Measurements from ENCODE around the gene OPN4. TPM values are rescaled to one million over a fixed set of nuclear protein-coding genes. Genes with fewer than 3 reads are reported as not detected.

OPN4 gene
- total and polyA plus RNA-seq, 2 donors, result under 0.01 to 0.09 TPM

DNA sequence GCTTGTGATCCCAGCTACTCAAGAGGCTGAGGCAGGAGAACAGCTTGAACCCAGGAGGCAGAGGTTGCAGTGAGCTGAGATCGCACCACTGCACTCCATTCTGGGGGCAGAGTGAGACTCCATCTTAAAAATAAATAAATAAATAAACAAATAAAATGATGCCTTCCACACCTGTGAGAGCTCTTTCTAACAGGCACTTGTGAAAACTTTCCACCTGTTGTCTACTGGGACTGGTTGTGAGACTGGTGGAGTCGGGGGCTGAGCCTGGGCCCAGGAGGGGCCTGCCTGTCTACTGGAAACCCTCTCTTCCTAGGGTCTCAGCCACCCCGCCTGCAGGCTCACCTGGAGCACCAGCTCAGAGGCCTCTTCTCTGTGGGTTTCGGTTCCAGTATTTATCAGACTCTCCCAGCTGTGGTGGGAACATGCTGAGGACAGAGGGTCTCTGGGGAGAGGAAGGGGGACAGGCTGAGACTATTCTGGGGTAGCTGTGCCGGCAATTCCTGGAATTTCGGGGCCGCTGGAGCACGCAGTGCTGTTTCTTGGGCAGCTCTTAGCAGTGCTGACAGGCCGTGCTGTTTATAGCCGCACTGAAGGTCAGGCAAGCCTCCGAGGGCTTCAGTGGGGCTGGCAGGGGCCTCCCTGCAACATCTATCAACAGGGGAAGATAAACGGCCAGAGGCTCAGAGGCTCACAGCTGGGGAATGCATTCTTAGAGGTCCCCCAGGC, 17.8 kb downstream of the OPN4 start:
- Histone ChIP-seq H3K9me3 (ENCODE audit: control insufficient read depth in 2 of 2, insufficient read depth in 1 of 2, low read length in 1 of 2) (no peaks in the 10 kb centered on the region), H3K4me1 (ENCODE audit: control insufficient read depth in 2 of 2, insufficient read depth in 2 of 2, low read length in 2 of 2) (peaks cover 0 to 2% of the 10 kb centered on the region in 2 donors), H3K4me3 (ENCODE audit: low read length in 2 of 2) (no peak overlapping the region), H3K27me3 (ENCODE audit: control insufficient read depth in 2 of 2, insufficient read depth in 1 of 2, low read length in 1 of 2) (no peaks in the 10 kb centered on the region), H3K36me3 (ENCODE audit: control insufficient read depth in 2 of 2, insufficient read depth in 2 of 2, low read length in 1 of 2) (no peaks in the 10 kb centered on the region), H3K27ac (ENCODE audit: low read depth in 1 of 2, low read length in 1 of 2) (no peak overlapping the region)
- DNase-seq (ENCODE audit: low read depth in 6 of 9, low spot score in 9 of 9), result no peak
- 94% methylated on average over 12 of the region's 12 CpGs for WGBS

DNA sequence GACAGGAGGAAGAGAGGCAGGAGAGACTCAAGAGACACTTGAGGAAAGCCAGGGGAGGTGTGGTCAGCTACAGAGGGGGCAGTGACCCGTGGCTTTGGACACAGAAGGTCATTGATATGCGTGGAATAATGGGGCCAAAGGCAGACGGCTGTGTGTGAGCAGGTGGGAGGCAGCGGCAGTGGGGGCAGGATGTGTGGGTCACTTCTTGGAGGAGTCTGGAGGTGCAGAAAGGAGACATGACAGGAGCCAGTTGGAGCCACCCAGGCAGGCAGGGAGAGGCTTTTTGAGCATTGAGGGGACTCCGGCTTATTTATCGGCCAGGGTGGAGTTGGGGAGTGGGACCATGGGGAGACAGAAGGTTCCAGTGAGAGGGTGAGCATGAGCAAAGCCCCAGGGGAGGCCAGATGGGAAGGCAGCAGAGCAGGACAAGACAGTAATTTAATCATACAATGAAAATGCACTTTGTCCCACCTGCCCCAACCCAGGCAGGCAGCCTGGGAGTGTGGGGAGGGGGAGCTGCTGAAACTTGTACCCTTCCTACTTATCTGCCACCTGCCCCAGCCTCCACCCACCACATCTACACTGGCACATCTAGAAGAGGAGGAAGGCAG, 19.0 kb downstream of the OPN4 start:
- H3K4me3 ChIP-seq (ENCODE audit: low read length in 2 of 2), result no peak overlapping the region
- no peak overlapping the region for H3K27ac ChIP-seq (ENCODE audit: low read depth in 1 of 2, low read length in 1 of 2)
- DNase-seq (ENCODE audit: low read depth in 6 of 9, low spot score in 9 of 9), result no peak
- 83% methylated on average over 6 of the region's 6 CpGs for WGBS
- H3K9me3 ChIP-seq (ENCODE audit: control insufficient read depth in 2 of 2, insufficient read depth in 1 of 2, low read length in 1 of 2), result no peaks in the 10 kb centered on the region
- H3K4me1 ChIP-seq (ENCODE audit: control insufficient read depth in 2 of 2, insufficient read depth in 2 of 2, low read length in 2 of 2), result peaks cover 0 to 2% of the 10 kb centered on the region in 2 donors
- no peaks in the 10 kb centered on the region for H3K36me3 ChIP-seq (ENCODE audit: control insufficient read depth in 2 of 2, insufficient read depth in 2 of 2, low read length in 1 of 2)
- H3K27me3 ChIP-seq (ENCODE audit: control insufficient read depth in 2 of 2, insufficient read depth in 1 of 2, low read length in 1 of 2), result no peaks in the 10 kb centered on the region

DNA sequence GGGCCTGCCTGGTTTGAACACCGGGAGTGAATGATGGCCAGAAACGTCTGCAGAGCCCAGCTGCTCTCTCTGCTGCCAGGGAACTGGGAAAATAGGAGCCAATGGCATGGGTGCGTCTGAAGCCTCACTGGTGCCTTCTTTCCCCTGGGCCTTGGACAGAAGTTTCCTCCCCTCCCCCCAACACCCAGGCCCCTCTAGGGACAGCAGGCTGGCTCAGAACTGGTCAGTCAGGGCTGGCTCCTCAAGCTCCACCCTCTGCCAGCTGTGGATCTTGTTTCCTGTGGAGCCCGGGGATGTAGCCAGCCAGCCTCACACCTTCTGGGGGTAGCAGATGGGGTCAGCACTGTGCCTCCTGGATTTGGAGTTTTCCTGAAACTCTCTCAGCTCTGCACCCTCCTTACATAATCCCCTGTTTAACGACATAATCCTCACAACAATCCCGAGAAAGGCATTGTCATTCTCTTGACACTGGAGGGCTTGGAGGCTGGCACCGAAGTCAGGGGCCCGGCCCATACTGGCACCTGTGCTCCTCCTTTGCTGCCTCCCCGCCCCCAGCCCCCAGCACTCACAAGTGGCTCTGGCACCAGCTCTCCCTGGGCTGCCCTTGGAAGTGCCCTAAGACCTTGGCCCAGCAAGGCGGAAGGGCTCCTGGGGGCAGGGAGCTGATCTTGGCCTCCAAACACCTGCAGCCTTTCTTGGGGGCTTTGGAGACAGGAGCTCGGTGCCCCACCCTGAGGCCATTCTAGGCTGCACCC, 19.7 kb downstream of the OPN4 start:
- no peak for DNase-seq (ENCODE audit: low read depth in 6 of 9, low spot score in 9 of 9)
- no peaks in the 10 kb centered on the region for H3K9me3 ChIP-seq (ENCODE audit: control insufficient read depth in 2 of 2, insufficient read depth in 1 of 2, low read length in 1 of 2)
- H3K4me3 ChIP-seq (ENCODE audit: low read length in 2 of 2), result no peak overlapping the region
- H3K27ac ChIP-seq (ENCODE audit: low read depth in 1 of 2, low read length in 1 of 2), result no peak overlapping the region
- 71% methylated on average over 11 of the region's 11 CpGs for WGBS
- H3K4me1 ChIP-seq (ENCODE audit: control insufficient read depth in 2 of 2, insufficient read depth in 2 of 2, low read length in 2 of 2), result peaks cover 0 to 2% of the 10 kb centered on the region in 2 donors
- H3K36me3 ChIP-seq (ENCODE audit: control insufficient read depth in 2 of 2, insufficient read depth in 2 of 2, low read length in 1 of 2), result no peaks in the 10 kb centered on the region
- H3K27me3 ChIP-seq (ENCODE audit: control insufficient read depth in 2 of 2, insufficient read depth in 1 of 2, low read length in 1 of 2), result no peaks in the 10 kb centered on the region

DNA sequence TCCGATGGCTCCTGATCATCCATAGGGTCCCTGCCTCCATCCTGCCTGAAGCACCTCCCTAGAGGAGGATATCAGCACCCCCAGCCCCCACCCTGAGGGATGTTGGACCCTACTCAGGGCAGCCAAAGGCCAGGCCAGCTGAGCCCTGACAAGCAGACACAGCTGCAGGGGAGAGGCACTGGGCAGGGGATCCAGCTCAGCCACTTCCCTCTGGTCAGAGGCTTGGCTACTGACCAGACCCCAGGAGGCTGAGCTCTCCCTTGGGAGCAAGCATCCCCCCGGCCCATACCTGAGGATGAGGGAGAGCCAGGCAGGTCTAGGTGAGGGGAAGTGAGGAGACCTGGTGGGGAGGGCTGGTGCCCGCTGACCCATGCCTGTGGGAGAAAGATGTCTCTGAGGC, 20.6 kb downstream of the OPN4 start:
- Histone ChIP-seq H3K9me3 (ENCODE audit: control insufficient read depth in 2 of 2, insufficient read depth in 1 of 2, low read length in 1 of 2) (no peaks in the 10 kb centered on the region), H3K27me3 (ENCODE audit: control insufficient read depth in 2 of 2, insufficient read depth in 1 of 2, low read length in 1 of 2) (no peaks in the 10 kb centered on the region), H3K36me3 (ENCODE audit: control insufficient read depth in 2 of 2, insufficient read depth in 2 of 2, low read length in 1 of 2) (no peaks in the 10 kb centered on the region), H3K4me1 (ENCODE audit: control insufficient read depth in 2 of 2, insufficient read depth in 2 of 2, low read length in 2 of 2) (peaks cover 0 to 2% of the 10 kb centered on the region in 2 donors), H3K4me3 (ENCODE audit: low read length in 2 of 2) (no peak overlapping the region), H3K27ac (ENCODE audit: low read depth in 1 of 2, low read length in 1 of 2) (no peak overlapping the region)
- 94% methylated on average over 3 of the region's 3 CpGs for WGBS
- DNase-seq (ENCODE audit: low read depth in 6 of 9, low spot score in 9 of 9), result no peak

DNA sequence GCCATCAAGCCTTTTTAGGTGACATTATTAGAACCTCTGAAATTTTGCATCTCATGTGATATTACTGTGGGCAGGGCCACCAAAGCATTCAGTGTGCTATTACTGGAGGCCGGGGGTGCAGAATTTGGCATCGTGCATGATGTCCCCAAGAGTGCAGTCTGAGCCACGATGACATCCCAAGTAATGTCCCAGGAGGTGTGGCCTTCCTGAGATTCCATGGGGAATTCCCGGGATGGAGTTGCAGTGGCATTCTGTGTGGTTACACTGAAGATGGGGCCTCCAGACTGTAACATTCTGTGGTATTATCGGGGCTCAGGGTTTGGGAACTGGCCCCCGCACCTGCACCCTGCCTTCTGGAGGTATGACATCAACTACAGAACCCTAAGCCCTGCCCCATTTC, 23.0 kb downstream of the OPN4 start:
- H3K4me1 ChIP-seq (ENCODE audit: control insufficient read depth in 2 of 2, insufficient read depth in 2 of 2, low read length in 2 of 2), result peaks cover 0 to under 1% of the 10 kb centered on the region in 2 donors
- DNase-seq (ENCODE audit: low read depth in 6 of 9, low spot score in 9 of 9), result no peak
- H3K27ac ChIP-seq (ENCODE audit: low read depth in 1 of 2, low read length in 1 of 2), result no peak overlapping the region

DNA sequence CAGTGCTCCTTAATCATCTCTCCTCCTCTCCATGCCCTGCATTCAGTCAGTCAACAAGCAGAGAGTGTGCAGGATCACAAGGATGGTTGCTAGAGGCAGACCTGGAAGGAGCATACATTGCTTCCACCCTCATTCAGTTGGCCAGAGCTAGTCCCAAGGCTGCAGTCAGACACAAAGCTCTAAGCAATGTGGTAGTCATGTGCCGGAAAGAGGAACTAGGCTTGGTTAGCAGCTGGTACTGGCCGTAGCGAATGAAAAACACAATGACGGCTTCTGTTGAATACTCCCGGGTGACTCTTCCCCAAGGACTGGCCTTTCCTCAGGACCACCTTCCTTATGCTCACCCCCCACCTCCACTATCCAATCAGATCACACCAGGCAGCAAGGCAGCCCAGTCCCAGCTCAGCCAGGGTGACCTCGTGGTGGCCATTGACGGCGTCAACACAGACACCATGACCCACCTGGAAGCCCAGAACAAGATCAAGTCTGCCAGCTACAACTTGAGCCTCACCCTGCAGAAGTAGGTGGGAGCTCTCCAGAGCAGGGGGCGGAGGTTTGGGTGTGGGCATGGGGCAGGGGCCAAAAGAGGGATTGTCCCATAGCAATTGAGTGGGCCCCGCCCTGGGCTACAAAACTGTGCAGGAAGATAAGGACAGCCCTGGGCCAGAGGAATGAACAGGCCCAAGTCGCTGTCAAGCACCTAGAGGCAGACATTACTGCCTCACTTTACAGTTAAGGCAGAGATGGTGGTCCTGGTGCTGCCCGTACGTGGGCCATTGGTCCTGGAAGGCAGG, 24.8 kb downstream of the OPN4 start:
- Histone ChIP-seq H3K4me3 (ENCODE audit: low read length in 2 of 2) (no peak overlapping the region), H3K27me3 (ENCODE audit: control insufficient read depth in 2 of 2, insufficient read depth in 1 of 2, low read length in 1 of 2) (peaks cover 0 to 6% of the 10 kb centered on the region in 2 donors), H3K9me3 (ENCODE audit: control insufficient read depth in 2 of 2, insufficient read depth in 1 of 2, low read length in 1 of 2) (no peaks in the 10 kb centered on the region), H3K36me3 (ENCODE audit: control insufficient read depth in 2 of 2, insufficient read depth in 2 of 2, low read length in 1 of 2) (no peaks in the 10 kb centered on the region), H3K4me1 (ENCODE audit: control insufficient read depth in 2 of 2, insufficient read depth in 2 of 2, low read length in 2 of 2) (no peaks in the 10 kb centered on the region), H3K27ac (ENCODE audit: low read depth in 1 of 2, low read length in 1 of 2) (no peak overlapping the region)
- DNase-seq (ENCODE audit: low read depth in 6 of 9, low spot score in 9 of 9), result no peak
- WGBS, result 77% methylated on average over 13 of the region's 13 CpGs

More for the DNA sequence above, 23.0 kb downstream of the OPN4 start:
- Histone ChIP-seq H3K36me3 (ENCODE audit: control insufficient read depth in 2 of 2, insufficient read depth in 2 of 2, low read length in 1 of 2) (no peaks in the 10 kb centered on the region), H3K4me3 (ENCODE audit: low read length in 2 of 2) (no peak overlapping the region), H3K27me3 (ENCODE audit: control insufficient read depth in 2 of 2, insufficient read depth in 1 of 2, low read length in 1 of 2) (no peaks in the 10 kb centered on the region), H3K9me3 (ENCODE audit: control insufficient read depth in 2 of 2, insufficient read depth in 1 of 2, low read length in 1 of 2) (no peaks in the 10 kb centered on the region)
- WGBS, result 90% methylated on average over 6 of the region's 6 CpGs

DNA sequence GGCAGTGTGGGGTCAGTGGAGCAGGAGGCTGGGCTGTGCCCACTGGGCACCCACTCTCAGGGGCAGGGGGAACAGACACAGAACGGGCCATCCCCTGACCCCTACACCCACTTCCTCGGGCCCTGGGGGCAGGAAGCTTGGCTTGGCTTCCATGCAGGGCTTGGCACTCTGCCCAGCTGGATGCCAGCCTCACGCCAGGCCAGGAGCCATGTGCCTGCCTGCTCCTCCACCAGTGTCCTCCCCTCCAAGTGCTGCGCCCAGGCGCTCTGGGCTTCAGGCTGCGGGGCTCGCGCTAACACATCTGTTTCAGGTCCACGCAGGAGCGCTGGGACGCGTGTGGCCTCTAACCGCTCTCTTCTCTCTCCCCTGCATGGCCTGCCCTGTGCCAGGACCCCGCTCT, 26.7 kb downstream of the OPN4 start:
- Histone ChIP-seq H3K9me3 (ENCODE audit: control insufficient read depth in 2 of 2, insufficient read depth in 1 of 2, low read length in 1 of 2) (no peaks in the 10 kb centered on the region), H3K36me3 (ENCODE audit: control insufficient read depth in 2 of 2, insufficient read depth in 2 of 2, low read length in 1 of 2) (no peaks in the 10 kb centered on the region), H3K4me3 (ENCODE audit: low read length in 2 of 2) (no peak overlapping the region), H3K4me1 (ENCODE audit: control insufficient read depth in 2 of 2, insufficient read depth in 2 of 2, low read length in 2 of 2) (no peaks in the 10 kb centered on the region), H3K27ac (ENCODE audit: low read depth in 1 of 2, low read length in 1 of 2) (no peak overlapping the region), H3K27me3 (ENCODE audit: control insufficient read depth in 2 of 2, insufficient read depth in 1 of 2, low read length in 1 of 2) (peaks cover 0 to 20% of the 10 kb centered on the region in 2 donors)
- 81% methylated on average over 14 of the region's 14 CpGs for WGBS
- no peak for DNase-seq (ENCODE audit: low read depth in 6 of 9, low spot score in 9 of 9)

DNA sequence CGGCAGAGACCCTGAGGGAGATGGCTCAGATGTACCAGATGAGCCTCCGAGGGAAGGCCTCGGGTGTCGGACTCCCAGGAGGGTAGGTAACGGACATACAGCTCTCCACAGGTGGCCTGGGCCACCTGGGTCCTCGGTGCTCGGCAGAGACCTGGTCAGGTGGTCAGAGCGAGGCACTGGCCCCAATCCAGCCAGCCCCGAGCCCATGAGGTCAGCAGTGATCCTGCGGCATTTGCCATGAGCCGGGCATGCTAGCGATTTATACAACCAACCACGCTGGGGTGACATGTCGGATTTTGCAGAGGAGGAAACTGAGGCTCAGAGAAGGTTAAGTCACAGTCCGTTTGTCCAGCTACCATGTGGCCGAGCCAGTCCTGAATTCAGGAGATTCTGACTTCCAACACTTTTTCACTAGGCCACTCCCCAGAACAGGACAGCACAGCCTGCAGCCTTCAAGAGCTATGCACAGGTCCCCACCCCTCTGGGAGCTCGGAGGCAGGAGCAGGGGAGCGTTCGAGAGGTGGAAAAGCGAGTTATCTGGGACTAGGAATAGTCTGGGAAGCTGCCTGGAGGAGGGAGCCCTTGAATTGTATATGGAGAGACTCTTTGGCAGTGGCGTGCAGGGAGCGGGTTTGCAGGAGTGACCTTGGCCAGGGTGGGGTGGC, 27.5 kb downstream of the OPN4 start:
- no peak for DNase-seq (ENCODE audit: low read depth in 6 of 9, low spot score in 9 of 9)
- H3K27me3 ChIP-seq (ENCODE audit: control insufficient read depth in 2 of 2, insufficient read depth in 1 of 2, low read length in 1 of 2), result peaks cover 0 to 20% of the 10 kb centered on the region in 2 donors
- H3K4me3 ChIP-seq (ENCODE audit: low read length in 2 of 2), result no peak overlapping the region
- no peaks in the 10 kb centered on the region for H3K9me3 ChIP-seq (ENCODE audit: control insufficient read depth in 2 of 2, insufficient read depth in 1 of 2, low read length in 1 of 2)
- H3K4me1 ChIP-seq (ENCODE audit: control insufficient read depth in 2 of 2, insufficient read depth in 2 of 2, low read length in 2 of 2), result no peaks in the 10 kb centered on the region
- 93% methylated on average over 22 of the region's 22 CpGs for WGBS
- no peaks in the 10 kb centered on the region for H3K36me3 ChIP-seq (ENCODE audit: control insufficient read depth in 2 of 2, insufficient read depth in 2 of 2, low read length in 1 of 2)
- no peak overlapping the region for H3K27ac ChIP-seq (ENCODE audit: low read depth in 1 of 2, low read length in 1 of 2)

Data from thymus (tissue), 11 donors.